NT2/D1 (cell line): ENCODE results near the gene CASK.

Source experiments
- SUZ12 ChIP-seq: IDR thresholded peaks from 2 replicates; pipeline ENCODE4 v1.6.1; 2011; ENCODE audit not compliant: insufficient read length, insufficient read depth; ENCODE audit errors: extremely low read depth
- YY1 ChIP-seq: IDR thresholded peaks from 2 replicates; pipeline ENCODE4 v1.6.1; 2011; ENCODE audit not compliant: insufficient read length, insufficient read depth

- TF ChIP-seq YY1 (no peak), SUZ12 (no peak)
Observed at GRCh38 chrX:41684138-41684537, 239.2 kb downstream of the CASK start.
